ENCODE data around the gene FANCE. TPM values are rescaled to one million over a fixed set of nuclear protein-coding genes. Genes with fewer than 3 reads are reported as not detected.
A peak's percentile ranks its signal among the peaks of the same experiment; 100 is the strongest.

The FANCE gene
- total RNA-seq, 1 donor: 16.6 TPM

DNA sequence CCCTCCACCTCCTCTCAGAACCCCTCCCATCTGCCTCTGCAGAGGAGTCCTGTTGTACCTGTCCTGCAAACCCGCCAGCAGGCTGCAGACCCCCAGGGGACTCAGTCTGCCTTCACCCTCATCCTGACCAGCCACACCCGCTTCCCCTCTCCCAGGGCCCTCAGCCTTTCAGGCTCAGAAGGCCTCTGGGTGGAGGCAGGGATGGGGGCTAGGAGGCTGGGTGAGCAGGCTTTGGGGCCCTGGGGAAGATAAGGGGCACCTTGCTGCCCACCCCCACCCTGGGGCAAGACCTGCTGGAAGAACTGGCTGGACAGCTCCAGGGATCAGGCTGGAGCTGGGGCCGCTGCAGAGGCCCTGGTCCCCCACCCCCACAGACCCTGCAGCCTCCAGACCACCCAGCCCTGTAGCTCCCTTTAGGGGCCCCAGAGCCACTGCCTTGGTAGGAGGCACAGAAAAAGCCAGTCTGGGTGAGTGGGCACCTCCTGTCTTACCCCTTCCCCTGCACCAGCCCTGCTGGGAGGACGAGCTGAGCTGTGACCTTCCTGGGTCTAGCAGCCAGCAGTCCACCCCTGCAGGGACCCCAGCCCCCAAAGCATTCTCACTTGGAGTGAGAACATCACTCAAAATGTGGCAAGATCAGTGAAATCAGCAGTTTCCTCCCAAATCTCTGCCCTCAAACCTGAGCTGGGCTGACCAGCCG is 39.6 kb downstream of the FANCE start:
- H3K27ac ChIP-seq (ENCODE audit: low read depth, low read length): no peak overlapping the region
- TF ChIP-seq CTCF (IDR thresholded peaks at IDR 0.05; ENCODE audit: extremely low read depth, low read depth, low read length): no peak
- H3K4me3 ChIP-seq (ENCODE audit: insufficient read depth, low read length): no peak overlapping the region
- peaks cover 36% of the 10 kb centered on the region for H4K20me1 ChIP-seq (ENCODE audit: insufficient read depth, low read length)
- DNase-seq (ENCODE audit: insufficient read length, low spot score, missing footprints): peak; percentile 71
- H3K4me2 ChIP-seq (ENCODE audit: insufficient read depth, low read length): no peak overlapping the region
- no peaks in the 10 kb centered on the region for H3K36me3 ChIP-seq (ENCODE audit: insufficient read depth, low read length)
- H2AFZ ChIP-seq (ENCODE audit: low read length): no peak overlapping the region
- no peaks in the 10 kb centered on the region for H3K27me3 ChIP-seq (ENCODE audit: insufficient read depth, low read length)
- peaks cover 38% of the 10 kb centered on the region for H3K4me1 ChIP-seq (ENCODE audit: insufficient read depth, low read length)
- no peaks in the 10 kb centered on the region for H3K9me3 ChIP-seq (ENCODE audit: low read depth, low read length)
- peaks cover 87% of the 10 kb centered on the region for H3K79me2 ChIP-seq (ENCODE audit: insufficient read depth, low read length)

- no peak overlapping the region for H3K27ac ChIP-seq (ENCODE audit: low read depth, low read length)
- no peak overlapping the region for H3K4me2 ChIP-seq (ENCODE audit: insufficient read depth, low read length)
- H3K27me3 ChIP-seq (ENCODE audit: insufficient read depth, low read length): no peaks in the 10 kb centered on the region
- H3K4me3 ChIP-seq (ENCODE audit: insufficient read depth, low read length): no peak overlapping the region
- H3K9me3 ChIP-seq (ENCODE audit: low read depth, low read length): no peaks in the 10 kb centered on the region
- no peaks in the 10 kb centered on the region for H3K36me3 ChIP-seq (ENCODE audit: insufficient read depth, low read length)
- peaks cover 36% of the 10 kb centered on the region for H4K20me1 ChIP-seq (ENCODE audit: insufficient read depth, low read length)
- no peak for DNase-seq (ENCODE audit: insufficient read length, low spot score, missing footprints)
- TF ChIP-seq CTCF (IDR thresholded peaks at IDR 0.05; ENCODE audit: extremely low read depth, low read depth, low read length): no peak
- H2AFZ ChIP-seq (ENCODE audit: low read length): no peak overlapping the region
- peaks cover 82% of the 10 kb centered on the region for H3K79me2 ChIP-seq (ENCODE audit: insufficient read depth, low read length)
- H3K4me1 ChIP-seq (ENCODE audit: insufficient read depth, low read length): peaks cover 38% of the 10 kb centered on the region
Observed at GRCh38 chr6:35492258-35492973, 40.3 kb downstream of the FANCE start.

DNA sequence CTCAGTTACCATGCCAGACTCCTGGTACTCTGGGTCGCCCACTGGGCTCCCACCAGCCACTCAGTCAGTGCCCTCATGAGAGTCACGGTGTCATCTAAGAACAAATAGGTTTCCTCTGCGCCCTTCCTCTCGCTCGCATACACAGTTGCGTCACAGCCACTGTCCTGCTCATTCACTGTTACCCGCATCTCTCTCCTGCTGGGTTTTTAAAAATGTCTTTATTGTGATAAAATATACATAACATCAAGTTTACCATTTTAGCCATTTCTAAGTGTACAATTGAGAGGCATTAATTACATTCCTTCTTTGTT is 40.8 kb downstream of the FANCE start:
- peaks cover 33% of the 10 kb centered on the region for H3K4me1 ChIP-seq (ENCODE audit: insufficient read depth, low read length)
- no peak overlapping the region for H2AFZ ChIP-seq (ENCODE audit: low read length)
- TF ChIP-seq CTCF (IDR thresholded peaks at IDR 0.05; ENCODE audit: extremely low read depth, low read depth, low read length): no peak
- no peak overlapping the region for H3K4me3 ChIP-seq (ENCODE audit: insufficient read depth, low read length)
- H3K79me2 ChIP-seq (ENCODE audit: insufficient read depth, low read length): peaks cover 77% of the 10 kb centered on the region
- peaks cover 34% of the 10 kb centered on the region for H4K20me1 ChIP-seq (ENCODE audit: insufficient read depth, low read length)
- no peak overlapping the region for H3K27ac ChIP-seq (ENCODE audit: low read depth, low read length)
- no peaks in the 10 kb centered on the region for H3K9me3 ChIP-seq (ENCODE audit: low read depth, low read length)
- peak; percentile 77 for DNase-seq (ENCODE audit: insufficient read length, low spot score, missing footprints)
- no peaks in the 10 kb centered on the region for H3K36me3 ChIP-seq (ENCODE audit: insufficient read depth, low read length)
- no peak overlapping the region for H3K4me2 ChIP-seq (ENCODE audit: insufficient read depth, low read length)
- H3K27me3 ChIP-seq (ENCODE audit: insufficient read depth, low read length): no peaks in the 10 kb centered on the region

GRCh38 chr6:35493307-35493983 is 41.3 kb downstream of the FANCE start:
- H4K20me1 ChIP-seq (ENCODE audit: insufficient read depth, low read length): peaks cover 32% of the 10 kb centered on the region

More at GRCh38 chr6:35493307-35493983, 41.3 kb downstream of the FANCE start:
- H3K4me3 ChIP-seq (ENCODE audit: insufficient read depth, low read length): no peak overlapping the region
- peak; percentile 83 for DNase-seq (ENCODE audit: insufficient read length, low spot score, missing footprints)
- H3K27ac ChIP-seq (ENCODE audit: low read depth, low read length): peak overlapping the region; percentile 51
- H3K4me1 ChIP-seq (ENCODE audit: insufficient read depth, low read length): peaks cover 32% of the 10 kb centered on the region
- H3K9me3 ChIP-seq (ENCODE audit: low read depth, low read length): no peaks in the 10 kb centered on the region
- H3K36me3 ChIP-seq (ENCODE audit: insufficient read depth, low read length): no peaks in the 10 kb centered on the region
- no peak overlapping the region for H2AFZ ChIP-seq (ENCODE audit: low read length)
- peaks cover 72% of the 10 kb centered on the region for H3K79me2 ChIP-seq (ENCODE audit: insufficient read depth, low read length)
- peak overlapping the region; percentile 44 for H3K4me2 ChIP-seq (ENCODE audit: insufficient read depth, low read length)
- H3K27me3 ChIP-seq (ENCODE audit: insufficient read depth, low read length): no peaks in the 10 kb centered on the region
- TF ChIP-seq CTCF (IDR thresholded peaks at IDR 0.05; ENCODE audit: extremely low read depth, low read depth, low read length): no peak
